Cardiac fibroblast (primary cell): ENCODE data around the gene THOC7.

Source experiments
- DNase-seq, 2 donors: peaks; one replicate each; pipeline versions ENCODE4 v3.0.0 to v3.0.0-alpha.2; 2010; ENCODE audit warnings: low read depth in 2 of 2
- H3K4me3 ChIP-seq, 2 donors: replicated peaks in 1 of 2; 1 replicate in 1 of 2; 2 replicates in 1 of 2; pipeline ENCODE4 v1.5.1; 2011; ENCODE audit warnings: low read depth in 2 of 2, low read length in 2 of 2, mild to moderate bottlenecking in 2 of 2, moderate library complexity in 1 of 2
- CTCF ChIP-seq: IDR thresholded peaks from one replicate; pipeline ENCODE4 v1.5.1; 2011; ENCODE audit warnings: low read depth, mild to moderate bottlenecking, low read length, inconsistent platforms

THOC7 gene

DNA sequence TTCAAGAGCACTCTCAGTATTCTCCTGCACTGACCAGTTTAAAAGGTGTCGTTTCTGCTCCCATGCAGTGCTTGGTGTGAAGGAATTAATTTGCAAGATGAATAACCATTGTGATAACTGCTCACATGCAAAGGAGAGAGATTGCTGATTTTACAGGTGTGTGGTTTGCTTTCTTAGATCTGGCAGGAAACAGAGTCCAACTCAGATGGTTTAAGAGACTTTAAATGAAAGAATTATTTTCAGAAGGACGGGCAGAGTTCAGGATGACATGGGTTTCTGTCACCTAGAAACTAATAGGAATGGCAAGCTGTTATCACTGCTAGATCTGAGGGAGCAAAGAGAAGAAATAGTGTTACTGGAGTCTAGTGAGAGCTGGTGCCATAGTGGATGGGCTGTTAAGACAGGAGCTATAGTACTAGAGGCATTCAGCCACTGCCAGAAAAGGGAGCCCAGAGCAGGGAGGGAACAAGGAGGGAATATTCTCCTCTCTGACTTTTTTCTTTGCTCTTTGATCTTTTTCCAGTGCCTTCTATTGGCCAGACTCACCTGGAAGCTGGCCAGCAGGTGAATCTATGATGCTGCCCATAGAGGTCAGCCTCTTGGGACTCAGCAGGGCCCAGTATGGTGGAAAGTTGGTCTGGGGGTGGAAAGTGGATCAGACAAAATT is 14.9 kb upstream of the THOC7 start:
- no peak overlapping the region for H3K4me3 ChIP-seq
- DNase-seq, result no peak
- no peak for TF ChIP-seq CTCF

DNA sequence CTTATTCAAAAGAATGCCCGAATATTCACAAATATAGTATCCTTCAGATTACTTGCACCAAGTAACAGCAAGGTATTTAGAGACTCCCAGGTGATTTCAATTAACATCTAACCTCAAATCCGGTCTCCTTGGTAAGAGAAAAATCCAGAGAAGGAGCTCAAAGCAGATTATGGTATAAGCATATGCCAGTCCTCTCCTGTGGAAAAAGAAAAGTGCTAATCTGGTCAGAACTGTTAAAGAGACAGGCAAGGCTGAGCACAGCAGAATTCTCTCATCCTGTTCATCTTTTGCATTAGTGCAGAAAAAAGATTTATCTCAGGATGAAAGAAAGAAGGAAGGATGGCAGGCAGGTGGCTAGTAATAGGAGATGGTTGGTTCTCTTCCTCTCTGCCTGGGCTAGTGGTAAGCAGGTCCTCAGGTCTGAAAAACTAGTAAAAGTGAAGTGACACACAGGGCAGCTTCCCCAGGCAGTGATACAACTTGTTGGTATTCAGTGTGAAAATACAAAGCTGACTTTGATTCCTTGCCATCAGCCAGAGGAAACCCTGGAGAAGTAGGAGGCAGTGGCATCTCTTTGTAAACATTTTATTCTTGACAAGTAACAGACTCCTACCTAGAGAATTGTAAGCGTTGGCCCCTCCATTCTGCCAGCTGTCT is 14.3 kb upstream of the THOC7 start:
- no peak overlapping the region for H3K4me3 ChIP-seq
- DNase-seq, result peak; percentile 11 to 37
- no peak for TF ChIP-seq CTCF

DNA sequence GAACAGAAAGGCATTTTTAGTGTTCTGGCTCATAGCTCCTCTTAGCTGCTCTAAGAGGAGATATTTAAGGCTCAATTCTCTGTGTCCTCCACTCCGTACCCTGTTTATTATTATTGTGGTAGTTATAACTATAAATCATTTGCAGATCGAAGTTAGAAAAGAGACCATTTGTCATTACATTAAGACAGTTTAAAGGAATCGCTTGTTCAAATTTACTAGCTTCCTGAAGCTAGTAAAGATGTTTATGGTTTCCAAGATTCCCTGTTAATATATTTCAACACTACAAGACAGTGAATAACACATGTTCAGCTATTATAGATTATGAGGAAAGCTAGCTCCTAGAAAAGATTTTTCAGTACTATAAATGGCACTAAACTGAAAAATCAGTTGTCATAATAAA is 12.7 kb upstream of the THOC7 start:
- no peak for TF ChIP-seq CTCF
- DNase-seq, result no peak
- no peak overlapping the region for H3K4me3 ChIP-seq

DNA sequence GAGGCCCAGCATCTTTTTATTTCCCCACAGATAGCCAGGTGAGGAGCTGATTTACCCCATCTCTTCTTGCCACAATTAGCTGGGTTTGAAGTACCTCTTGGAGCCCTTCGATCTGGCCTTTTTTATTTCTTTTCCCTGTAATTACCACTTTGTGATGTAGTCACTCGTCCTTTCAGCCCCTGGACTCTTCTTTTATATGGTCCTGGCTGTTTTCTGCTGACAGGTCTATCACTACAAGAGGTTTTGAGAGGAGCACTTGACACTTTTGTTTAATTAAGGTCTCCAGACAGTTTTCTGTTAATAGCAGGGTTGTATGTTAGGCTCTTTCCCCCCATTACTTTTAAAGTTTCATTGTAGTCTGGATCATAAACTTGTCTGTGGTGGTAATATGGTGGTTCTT is 11.9 kb upstream of the THOC7 start:
- no peak overlapping the region for H3K4me3 ChIP-seq
- TF ChIP-seq CTCF, result no peak
- no peak for DNase-seq

DNA sequence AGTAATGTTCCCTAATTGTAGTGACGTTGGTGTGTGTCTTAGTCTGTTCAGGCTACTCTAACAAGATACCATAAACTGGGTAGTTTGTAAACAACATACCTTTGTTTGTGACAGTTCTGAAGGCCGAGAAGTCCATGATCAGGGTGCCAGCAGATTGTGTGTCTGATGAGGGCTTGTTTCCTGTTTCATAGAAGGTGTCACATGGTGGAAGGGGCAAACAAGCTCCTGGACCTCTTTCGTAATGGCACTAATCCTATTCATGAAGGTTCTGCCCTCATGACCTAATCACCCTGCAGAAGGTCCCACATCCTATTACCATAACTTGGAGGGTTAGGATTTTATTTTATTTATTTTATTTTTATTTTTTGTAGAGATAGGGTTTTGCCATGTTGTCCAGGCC is 11.2 kb upstream of the THOC7 start:
- TF ChIP-seq CTCF, result no peak
- H3K4me3 ChIP-seq, result no peak overlapping the region
- DNase-seq, result no peak

DNA sequence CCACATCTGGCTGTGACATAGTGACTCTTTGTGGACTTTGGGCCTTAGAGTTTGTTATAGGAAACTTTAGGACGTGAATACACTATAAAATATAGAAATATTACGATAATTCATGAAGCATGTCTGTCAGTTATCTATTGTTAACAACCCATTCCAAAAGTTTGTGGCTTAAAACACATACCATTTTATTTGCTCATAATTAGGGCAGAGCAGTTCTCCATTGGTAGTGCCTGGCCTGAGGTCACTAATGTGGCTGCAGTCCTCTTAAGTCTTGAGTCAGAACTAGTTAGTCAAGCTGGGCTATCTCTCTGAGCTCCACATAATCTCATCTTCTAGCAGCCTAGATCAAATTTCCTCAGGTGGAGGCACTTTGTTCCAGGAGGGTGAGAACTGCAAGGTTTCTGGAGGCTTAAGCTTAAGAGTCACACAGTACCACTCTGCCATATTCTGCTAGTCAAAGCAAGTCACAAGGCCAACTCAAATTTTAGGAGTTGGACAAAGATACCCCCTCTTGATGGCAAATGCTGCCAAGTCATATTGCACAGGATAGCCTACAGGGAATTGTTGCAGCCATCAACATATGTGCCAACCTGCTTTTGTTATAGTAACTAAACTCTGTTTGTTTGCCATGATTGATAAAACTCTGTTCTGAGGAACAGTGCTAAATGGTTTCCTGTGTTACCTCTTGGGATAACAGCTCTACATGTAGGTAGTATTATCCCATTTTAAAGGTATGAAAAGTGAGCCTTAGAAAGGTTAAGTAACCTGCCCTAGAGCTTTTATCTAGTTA is 8.7 kb upstream of the THOC7 start:
- peak; percentile 70 to 88 for DNase-seq
- no peak overlapping the region for H3K4me3 ChIP-seq
- no peak for TF ChIP-seq CTCF
